ENCODE measurements around the gene TSPAN5.

Gene TSPAN5

DNA sequence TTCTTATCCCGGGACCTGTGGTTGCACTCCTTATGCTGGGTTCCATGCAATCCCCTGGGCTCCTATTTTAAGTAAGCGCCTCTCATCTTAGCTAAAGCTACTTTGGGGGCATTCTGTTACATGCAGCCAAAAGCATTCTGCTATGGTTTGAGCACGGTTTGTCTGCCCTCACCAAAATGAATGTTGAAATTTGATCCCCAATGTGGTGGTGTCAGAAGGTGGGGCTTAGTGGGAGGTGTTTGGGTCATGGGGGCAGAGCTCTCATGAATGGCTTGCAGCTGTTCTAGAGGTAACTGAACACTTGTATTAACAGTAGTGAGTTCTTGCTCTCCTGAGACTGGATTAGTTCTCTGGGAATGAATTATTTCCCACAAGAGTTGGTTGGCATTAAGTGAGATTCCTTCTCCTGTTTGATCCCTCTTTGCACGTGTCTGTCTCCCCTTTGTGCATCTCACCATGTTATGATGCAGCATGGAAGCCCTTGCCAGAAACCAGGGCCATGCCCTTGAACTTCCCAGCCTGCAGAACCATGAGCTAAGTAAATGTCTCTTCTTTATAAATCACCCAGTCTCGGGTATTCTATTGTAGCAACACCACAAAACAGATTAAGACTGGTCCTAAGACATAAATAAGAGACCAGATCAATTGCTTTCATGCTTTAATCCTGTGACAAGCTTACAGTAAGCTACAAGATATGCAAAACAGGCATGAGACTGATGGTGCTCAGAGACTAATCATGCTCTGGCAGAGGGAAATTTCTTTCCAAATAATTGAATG, 141.8 kb downstream of the TSPAN5 start:
- DNase-seq (ENCODE audit: low read depth): no peak

- no peak for DNase-seq (ENCODE audit: low read depth)
Measured at GRCh38 chr4:98516042-98516440, 142.4 kb downstream of the TSPAN5 start.

DNA sequence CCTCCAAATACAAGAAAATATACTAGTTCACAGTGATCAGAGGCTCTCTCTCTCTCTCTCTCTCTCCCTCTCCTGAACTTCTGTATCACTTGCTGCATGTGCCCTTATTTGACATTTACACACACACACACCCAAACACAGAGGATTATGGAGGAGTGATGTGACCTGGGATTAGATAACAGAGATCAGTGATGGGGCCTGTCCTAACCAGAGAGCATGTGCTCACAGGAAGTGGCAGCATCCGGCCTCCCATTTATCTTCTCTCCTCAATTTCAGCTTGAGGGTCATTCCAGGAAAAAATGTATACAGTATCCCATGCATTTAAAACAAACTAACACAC, 143.0 kb downstream of the TSPAN5 start:
- no peak for DNase-seq (ENCODE audit: low read depth)

- no peak for DNase-seq (ENCODE audit: low read depth)
Measured at GRCh38 chr4:98514741-98515469, 143.5 kb downstream of the TSPAN5 start.

- DNase-seq (ENCODE audit: low read depth): no peak
Measured at GRCh38 chr4:98512918-98513317, 145.5 kb downstream of the TSPAN5 start.

DNA sequence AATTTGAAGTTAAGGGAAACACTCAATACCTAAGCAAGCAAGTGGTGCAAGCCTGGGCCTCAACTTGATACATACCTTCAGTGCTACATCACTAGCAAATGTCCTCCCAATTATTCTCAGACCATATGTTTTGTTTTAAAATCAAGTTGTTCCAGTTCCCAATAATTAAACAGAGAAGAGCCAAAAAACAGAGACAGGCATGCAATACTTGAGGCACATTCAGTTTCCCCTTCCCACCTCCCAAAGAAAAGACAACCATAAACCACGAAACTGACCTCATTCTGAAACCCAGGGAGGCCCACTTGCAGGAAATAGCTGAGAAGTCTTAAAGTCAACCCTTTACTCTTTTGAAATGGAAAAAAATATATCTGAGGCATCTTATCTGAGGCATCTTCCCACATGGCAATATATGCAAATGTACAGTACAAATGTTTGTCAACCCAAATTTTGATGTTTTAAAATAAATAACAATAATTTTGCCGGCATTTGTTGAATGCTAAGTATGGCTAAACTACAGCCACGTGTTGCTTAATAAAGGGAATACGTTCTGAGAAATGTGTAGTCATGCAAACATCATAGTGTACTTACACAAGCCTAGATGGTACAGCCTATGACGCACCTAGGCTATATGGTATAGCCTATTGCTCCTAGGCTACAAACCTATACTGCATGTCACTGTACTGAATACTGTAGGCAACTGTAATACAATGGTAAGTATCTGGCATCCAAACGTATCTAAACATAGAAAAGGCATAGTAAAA, 147.5 kb downstream of the TSPAN5 start:
- no peak for DNase-seq (ENCODE audit: low read depth)

DNA sequence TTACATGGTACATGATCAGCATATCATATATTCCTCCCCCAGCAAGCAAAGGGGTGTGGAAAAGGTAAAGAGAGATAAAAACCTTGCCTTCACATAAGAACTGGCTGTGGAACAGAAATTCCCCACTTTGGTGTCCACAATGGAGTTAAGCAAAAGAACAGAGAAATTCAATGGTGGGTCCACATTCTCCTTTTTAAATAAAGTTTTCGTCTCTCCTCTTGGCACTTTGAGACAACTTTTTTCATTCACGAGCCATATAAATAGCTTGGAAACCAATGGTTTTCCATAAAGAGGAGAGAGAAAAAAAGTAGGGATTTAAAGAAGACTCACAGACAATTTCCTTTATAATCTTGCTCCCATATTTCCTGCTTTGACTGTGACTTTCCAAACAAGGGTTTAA, 148.1 kb downstream of the TSPAN5 start:
- no peak for DNase-seq (ENCODE audit: low read depth)

GRCh38 chr4:98509721-98510120, 148.7 kb downstream of the TSPAN5 start:
- DNase-seq (ENCODE audit: low read depth): no peak

GRCh38 chr4:98508829-98509598, 149.4 kb downstream of the TSPAN5 start:
- no peak for DNase-seq (ENCODE audit: low read depth)

DNA sequence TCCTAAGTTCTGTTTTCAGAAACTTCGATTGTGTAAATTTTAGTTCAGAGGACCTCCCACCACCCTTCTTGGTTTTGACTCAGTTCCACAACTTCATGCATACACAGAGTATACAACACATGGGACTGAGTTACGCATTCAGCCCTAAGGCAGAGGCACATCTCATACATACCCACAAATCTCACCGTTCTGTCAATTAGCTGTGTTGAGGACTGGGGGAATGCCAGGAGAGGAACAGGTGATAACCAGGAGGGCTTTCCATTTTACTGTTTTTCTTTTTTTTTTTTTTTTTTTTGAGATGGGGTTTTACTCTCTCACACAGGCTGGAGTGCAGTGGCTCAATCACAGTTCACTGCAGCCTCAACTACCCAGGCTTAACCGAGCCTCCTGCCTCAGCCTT, 150.2 kb downstream of the TSPAN5 start:
- DNase-seq (ENCODE audit: low read depth): no peak

DNA sequence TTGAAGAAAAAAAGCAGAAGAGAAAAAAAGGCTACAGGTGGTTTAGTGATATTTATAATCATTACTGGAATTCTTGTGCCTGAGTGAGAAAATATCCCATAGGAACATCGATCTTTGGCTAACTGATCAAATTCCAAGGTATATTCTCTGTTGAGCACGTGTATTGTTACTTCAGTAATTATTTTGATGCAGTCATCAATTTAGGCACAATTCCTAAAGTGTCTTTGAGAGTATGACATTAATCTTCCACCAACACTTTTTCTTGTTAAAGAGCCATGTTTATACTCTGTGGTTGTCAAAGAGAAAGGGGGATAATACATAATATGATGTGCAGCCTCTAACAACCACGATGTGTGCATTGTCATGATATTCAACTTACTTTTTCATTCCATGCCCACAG, 151.1 kb downstream of the TSPAN5 start:
- DNase-seq (ENCODE audit: low read depth): no peak

- no peak for DNase-seq (ENCODE audit: low read depth)
Measured at GRCh38 chr4:98506462-98507132, 151.8 kb downstream of the TSPAN5 start.

DNA sequence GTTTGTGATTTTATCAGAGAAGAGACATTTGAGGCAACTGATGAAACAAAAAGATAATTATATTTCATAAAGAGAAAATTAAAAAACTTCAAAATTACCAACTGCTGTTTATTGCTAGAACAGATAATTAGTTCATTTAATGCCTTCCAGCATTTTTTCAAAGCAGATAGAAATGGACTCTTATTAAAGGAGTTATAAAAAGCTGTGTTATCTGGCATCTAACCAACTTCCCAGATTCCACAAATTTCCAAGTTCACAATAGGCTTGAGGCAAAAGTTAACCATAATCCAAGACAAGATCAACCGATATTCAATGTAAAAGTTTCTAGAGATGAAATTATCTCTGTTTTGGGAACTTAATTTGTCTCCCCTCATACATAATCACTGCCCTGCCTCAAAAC, 152.4 kb downstream of the TSPAN5 start:
- DNase-seq (ENCODE audit: low read depth): no peak

DNA sequence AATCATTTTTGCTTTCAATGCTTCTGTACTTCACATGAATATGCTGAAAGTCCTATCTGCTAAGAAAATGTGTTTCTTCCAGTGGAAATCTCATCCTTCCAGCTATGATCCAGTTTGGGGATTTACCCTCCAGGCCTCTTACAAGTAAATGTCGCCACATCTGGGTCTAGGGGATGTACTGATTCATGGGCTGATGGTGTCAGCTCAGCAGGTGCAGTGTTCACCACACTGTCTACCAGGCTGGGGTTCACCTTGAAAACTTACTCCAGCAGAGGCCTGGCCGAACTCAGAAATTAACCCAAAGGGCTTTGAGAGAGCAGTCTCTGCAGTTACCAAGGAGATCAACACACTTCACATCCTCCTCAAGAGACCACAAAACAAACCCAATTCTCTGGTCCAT, 154.3 kb downstream of the TSPAN5 start:
- DNase-seq (ENCODE audit: low read depth): no peak

DNA sequence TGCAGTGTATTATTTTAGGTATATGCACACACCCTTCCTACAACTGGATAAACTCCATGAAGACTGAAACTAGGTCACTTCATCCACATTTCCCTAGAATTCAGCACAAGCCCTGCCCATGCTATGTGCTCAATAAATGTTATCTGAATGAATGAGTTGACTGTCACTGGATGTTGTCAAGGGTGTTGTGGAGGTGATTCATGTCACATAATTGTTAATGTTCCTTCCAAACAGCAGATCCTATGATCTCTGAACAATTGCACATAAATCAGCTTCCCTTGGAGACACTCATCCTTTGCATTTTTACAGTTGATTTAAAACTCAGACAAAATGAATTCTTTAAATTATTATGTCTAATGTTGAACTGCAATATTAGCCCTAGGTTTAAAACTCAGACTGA, 154.7 kb downstream of the TSPAN5 start:
- DNase-seq (ENCODE audit: low read depth): no peak

- DNase-seq (ENCODE audit: low read depth): no peak
Measured at GRCh38 chr4:98502624-98503023, 155.8 kb downstream of the TSPAN5 start.

DNA sequence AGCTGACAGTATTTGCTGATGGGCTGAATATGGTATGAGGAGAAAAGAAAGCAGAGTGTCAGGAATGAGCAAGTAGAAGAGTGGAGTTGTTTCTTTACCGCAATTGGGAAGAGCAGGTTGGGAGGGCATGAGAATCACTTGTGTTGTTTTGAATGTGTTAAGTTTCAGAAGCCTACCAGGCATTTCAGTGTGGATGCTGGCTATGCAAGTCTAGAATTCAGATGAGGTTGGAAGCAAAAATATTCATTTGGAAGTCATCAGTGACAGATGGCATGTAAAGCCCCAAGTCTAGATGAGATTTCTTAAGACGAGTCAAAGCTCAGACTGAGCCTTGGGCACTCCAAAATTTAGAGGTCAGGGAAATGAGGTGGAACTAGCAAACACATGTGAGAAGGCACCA, 156.4 kb downstream of the TSPAN5 start:
- DNase-seq (ENCODE audit: low read depth): no peak

- DNase-seq (ENCODE audit: low read depth): no peak
Measured at GRCh38 chr4:98501383-98501782, 157.0 kb downstream of the TSPAN5 start.

DNA sequence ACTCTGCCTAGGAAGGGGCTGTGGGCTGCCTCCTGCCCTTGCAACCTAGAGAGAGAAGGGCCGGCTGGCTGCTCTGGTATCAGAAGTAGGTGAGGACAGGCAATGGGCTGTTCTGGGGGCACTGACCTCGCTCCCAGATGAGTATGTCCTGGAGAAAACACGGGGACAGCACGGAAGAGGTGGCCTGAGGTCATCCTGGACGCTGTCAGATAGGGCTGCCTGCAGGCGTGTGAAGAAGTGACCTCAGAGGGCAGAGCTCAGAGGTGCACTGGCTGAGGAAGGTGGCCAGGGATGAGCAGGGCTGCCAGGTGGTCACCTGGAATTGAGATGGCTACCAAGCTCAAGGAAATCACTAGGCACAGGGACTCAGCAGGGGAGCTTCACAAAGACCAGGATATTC, 159.6 kb downstream of the TSPAN5 start:
- no peak for DNase-seq (ENCODE audit: low read depth)

DNA sequence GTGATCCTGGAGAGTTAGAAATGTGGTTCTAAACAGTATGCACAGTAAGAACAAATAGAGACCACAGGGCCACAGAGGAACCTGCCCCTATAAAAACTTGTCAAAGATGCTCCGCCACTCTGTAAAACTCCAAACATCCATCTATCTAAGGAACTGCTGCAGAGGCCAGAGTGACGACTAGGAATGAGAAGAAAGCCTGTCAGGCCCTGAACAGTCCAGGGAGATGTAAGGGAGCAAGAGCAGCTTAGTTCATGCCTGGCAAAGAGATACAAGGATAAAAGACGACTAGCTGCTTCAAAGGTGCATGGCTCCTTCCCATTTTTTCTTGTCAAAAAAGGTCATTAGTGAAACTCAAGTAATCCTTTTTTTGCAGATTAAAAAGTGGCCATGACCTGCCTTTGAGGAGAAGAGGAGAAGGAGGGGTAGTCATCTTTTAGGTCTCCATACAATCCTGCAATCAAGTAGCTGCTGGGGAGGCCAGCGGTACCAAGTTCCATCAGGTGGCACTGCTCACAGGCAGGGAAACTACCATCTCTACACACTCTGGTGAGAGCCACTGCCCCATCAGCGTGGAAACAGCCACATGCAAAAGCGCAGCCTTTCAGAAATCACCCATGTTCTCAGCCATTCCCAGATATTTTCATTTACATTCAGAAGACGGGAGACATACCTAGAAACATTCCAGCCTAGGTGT, 162.1 kb downstream of the TSPAN5 start:
- no peak for DNase-seq (ENCODE audit: low read depth)

- no peak for DNase-seq (ENCODE audit: low read depth)
Measured at GRCh38 chr4:98493296-98493695, 165.1 kb downstream of the TSPAN5 start.
